ENCODE measurements around the gene SMOC2. TPM values are rescaled to one million over a fixed set of nuclear protein-coding genes. Genes with fewer than 3 reads are reported as not detected.

SMOC2 gene
- total RNA-seq, 1 donor from 2014 or later: not detected

DNA sequence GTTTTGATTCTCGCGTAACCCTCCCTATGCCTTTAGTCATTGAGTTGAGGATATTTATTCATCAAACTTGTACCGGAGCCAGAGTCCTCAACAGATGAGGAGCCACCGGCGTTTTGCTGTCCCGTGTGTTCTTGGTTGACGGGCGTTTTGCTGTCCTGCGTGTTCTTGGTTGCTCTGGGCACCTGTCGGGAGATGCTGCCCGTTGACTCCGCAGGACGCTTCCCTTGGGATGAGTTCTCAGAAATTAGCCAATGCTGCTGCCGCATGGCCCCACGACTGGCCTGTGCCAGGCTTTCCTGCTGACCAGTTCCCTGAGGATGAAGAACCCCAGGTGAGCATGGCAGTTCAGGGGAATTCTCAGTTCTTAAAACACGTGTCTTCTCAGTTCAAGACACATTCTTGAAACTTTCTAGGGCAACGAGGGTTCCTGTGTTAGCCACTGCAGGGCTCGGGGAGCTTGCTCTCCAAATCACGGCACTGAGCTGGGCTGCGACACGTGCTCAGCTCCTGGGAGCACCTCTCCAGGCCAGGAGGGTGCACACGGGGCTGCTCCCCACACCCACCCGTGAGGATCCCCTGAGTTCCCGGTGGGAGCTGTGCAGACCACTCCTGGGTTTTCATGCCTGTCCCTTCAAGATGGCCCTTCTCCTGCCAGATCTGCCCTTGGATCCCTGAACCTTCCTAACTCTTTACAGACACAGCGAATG lies 265.6 kb downstream of the SMOC2 start:
- TF ChIP-seq, protein P1, sequence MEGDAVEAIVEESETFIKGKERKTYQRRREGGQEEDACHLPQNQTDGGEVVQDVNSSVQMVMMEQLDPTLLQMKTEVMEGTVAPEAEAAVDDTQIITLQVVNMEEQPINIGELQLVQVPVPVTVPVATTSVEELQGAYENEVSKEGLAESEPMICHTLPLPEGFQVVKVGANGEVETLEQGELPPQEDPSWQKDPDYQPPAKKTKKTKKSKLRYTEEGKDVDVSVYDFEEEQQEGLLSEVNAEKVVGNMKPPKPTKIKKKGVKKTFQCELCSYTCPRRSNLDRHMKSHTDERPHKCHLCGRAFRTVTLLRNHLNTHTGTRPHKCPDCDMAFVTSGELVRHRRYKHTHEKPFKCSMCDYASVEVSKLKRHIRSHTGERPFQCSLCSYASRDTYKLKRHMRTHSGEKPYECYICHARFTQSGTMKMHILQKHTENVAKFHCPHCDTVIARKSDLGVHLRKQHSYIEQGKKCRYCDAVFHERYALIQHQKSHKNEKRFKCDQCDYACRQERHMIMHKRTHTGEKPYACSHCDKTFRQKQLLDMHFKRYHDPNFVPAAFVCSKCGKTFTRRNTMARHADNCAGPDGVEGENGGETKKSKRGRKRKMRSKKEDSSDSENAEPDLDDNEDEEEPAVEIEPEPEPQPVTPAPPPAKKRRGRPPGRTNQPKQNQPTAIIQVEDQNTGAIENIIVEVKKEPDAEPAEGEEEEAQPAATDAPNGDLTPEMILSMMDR (IDR thresholded peaks at IDR 0.05; ENCODE audit: unreplicated experiment): no peak
- H3K27ac Mint-ChIP-seq (ENCODE audit: unreplicated experiment): no peak overlapping the region
- no peak overlapping the region for H3K4me3 Mint-ChIP-seq (ENCODE audit: unreplicated experiment)

DNA sequence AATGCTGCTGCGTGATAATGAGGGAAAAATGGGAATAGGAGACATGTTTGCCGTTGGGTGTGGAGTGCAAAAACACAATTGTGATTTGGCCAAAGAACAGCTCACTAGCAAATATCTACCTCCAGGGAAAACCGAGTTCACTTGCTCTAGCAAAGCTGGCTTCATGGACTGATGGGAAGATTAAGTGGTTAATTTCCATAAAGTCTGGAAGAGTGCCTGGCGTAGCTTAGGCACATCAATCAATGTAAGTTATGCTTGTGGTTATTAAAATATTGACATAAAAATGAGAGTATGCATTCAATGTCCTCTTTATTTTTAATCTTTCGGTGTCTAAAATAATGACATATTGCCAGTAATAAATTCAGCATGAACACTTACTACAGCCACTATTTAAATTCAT lies 267.5 kb downstream of the SMOC2 start:
- Mint-ChIP-seq H3K36me3 (ENCODE audit: low read depth, unreplicated experiment) (peaks cover 3% of the 10 kb centered on the region), H3K4me3 (ENCODE audit: unreplicated experiment) (no peak overlapping the region), H3K9me3 (ENCODE audit: unreplicated experiment) (no peaks in the 10 kb centered on the region), H3K27ac (ENCODE audit: unreplicated experiment) (no peak overlapping the region), H3K27me3 (ENCODE audit: unreplicated experiment) (peaks cover 2% of the 10 kb centered on the region), H3K4me1 (ENCODE audit: unreplicated experiment) (no peaks in the 10 kb centered on the region)
- TF ChIP-seq, protein P1 (IDR thresholded peaks at IDR 0.05; ENCODE audit: unreplicated experiment): no peak
- DNase-seq (ENCODE audit: low spot score): no peak

More for the DNA sequence above, 265.6 kb downstream of the SMOC2 start:
- Mint-ChIP-seq H3K36me3 (ENCODE audit: low read depth, unreplicated experiment) (no peaks in the 10 kb centered on the region), H3K27me3 (ENCODE audit: unreplicated experiment) (peaks cover 5% of the 10 kb centered on the region), H3K4me1 (ENCODE audit: unreplicated experiment) (no peaks in the 10 kb centered on the region), H3K9me3 (ENCODE audit: unreplicated experiment) (no peaks in the 10 kb centered on the region)
- DNase-seq (ENCODE audit: low spot score): no peak

DNA sequence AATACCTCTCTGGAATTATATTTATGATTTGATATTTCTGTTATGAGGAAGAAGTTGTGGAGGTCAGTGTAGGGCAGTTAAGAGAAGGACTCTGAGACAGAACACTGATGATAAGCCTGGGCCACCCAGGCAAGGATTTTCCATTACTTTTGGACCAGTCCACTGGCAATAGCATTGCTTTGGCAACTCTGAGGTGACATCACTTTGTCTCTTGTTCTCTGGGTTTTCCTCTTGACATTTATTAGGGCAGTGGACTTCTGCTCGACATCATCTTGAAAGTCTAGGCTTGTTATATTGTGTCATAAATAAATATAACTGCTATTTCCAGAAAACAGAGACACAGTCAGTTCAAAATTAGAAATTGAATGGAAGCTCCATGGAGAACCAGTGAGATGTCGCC lies 268.0 kb downstream of the SMOC2 start:
- Mint-ChIP-seq H3K27me3 (ENCODE audit: unreplicated experiment) (peaks cover 2% of the 10 kb centered on the region), H3K4me1 (ENCODE audit: unreplicated experiment) (no peaks in the 10 kb centered on the region), H3K9me3 (ENCODE audit: unreplicated experiment) (no peaks in the 10 kb centered on the region), H3K4me3 (ENCODE audit: unreplicated experiment) (no peak overlapping the region), H3K36me3 (ENCODE audit: low read depth, unreplicated experiment) (peaks cover 3% of the 10 kb centered on the region), H3K27ac (ENCODE audit: unreplicated experiment) (no peak overlapping the region)
- no peak for DNase-seq (ENCODE audit: low spot score)
- TF ChIP-seq, protein P1 (IDR thresholded peaks at IDR 0.05; ENCODE audit: unreplicated experiment): no peak

DNA sequence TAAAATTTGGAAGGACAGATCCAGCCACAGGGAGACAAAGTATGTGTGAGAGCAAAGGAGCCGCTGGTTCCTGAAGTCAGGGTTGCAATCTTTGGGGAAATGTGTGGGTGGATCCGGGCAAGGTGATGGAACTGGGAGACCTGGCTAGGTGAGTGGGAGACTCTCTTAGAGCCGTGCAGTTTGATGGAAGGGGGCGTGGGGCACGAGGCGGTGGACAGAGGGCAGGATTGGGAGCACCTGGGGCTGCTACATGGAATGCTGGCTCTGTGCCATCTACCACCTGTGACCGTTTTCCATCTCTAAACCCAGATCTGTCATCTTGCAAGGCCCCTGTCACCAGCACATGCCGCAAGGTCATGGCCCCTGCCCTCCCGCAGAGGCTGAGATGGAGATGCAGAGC lies 268.4 kb downstream of the SMOC2 start:
- DNase-seq (ENCODE audit: low spot score): no peak

DNA sequence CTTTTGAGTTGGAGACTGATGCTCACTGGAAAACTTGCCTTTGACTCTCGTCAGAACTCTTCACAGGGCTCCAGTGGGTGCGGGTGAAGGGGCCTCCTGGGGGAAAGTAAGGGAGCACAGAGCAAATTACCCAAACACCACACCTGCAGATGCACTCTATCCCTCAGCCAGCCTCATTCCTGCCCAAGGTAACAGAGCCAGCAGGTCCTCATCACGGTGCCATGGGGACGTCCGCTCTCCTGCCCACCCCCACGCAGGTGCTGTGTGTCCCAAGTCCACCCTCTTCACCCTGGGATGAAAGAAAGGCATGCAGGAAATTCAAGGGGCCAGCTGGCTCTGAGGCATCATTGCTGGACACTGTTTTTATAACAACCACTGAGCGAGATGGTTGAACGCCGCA lies 269.0 kb downstream of the SMOC2 start:
- Mint-ChIP-seq H3K4me3 (ENCODE audit: unreplicated experiment) (no peak overlapping the region), H3K27me3 (ENCODE audit: unreplicated experiment) (peaks cover 2% of the 10 kb centered on the region), H3K9me3 (ENCODE audit: unreplicated experiment) (no peaks in the 10 kb centered on the region), H3K36me3 (ENCODE audit: low read depth, unreplicated experiment) (peaks cover 3% of the 10 kb centered on the region), H3K27ac (ENCODE audit: unreplicated experiment) (no peak overlapping the region), H3K4me1 (ENCODE audit: unreplicated experiment) (no peaks in the 10 kb centered on the region)
- TF ChIP-seq, protein P1 (IDR thresholded peaks at IDR 0.05; ENCODE audit: unreplicated experiment): no peak
- no peak for DNase-seq (ENCODE audit: low spot score)

More for the DNA sequence above, 268.4 kb downstream of the SMOC2 start:
- Mint-ChIP-seq H3K9me3 (ENCODE audit: unreplicated experiment) (no peaks in the 10 kb centered on the region), H3K4me3 (ENCODE audit: unreplicated experiment) (no peak overlapping the region), H3K27me3 (ENCODE audit: unreplicated experiment) (peaks cover 2% of the 10 kb centered on the region), H3K4me1 (ENCODE audit: unreplicated experiment) (no peaks in the 10 kb centered on the region), H3K36me3 (ENCODE audit: low read depth, unreplicated experiment) (peaks cover 3% of the 10 kb centered on the region), H3K27ac (ENCODE audit: unreplicated experiment) (no peak overlapping the region)
- TF ChIP-seq, protein P1 (IDR thresholded peaks at IDR 0.05; ENCODE audit: unreplicated experiment): no peak
